HepG2 (cell line): ENCODE measurements around the gene MIS18BP1.

Experiments used
- ATF3 ChIP-seq: sonication (generic); formaldehyde crosslinking; IDR thresholded peaks from 2 replicates; pipeline ENCODE4 v1.4.0; 2020; ENCODE audit warnings: missing genetic modification reagents
- CCDC6 ChIP-seq: sonication (generic); formaldehyde crosslinking; IDR thresholded peaks from 2 replicates; pipeline ENCODE4 v1.8.1; 2022; ENCODE audit warnings: mild to moderate bottlenecking, missing genetic modification reagents, moderate library complexity
- GABPB1 ChIP-seq: IDR thresholded peaks from 2 replicates; pipeline ENCODE4 v1.6.1; 2016; ENCODE audit warnings: mild to moderate bottlenecking, missing genetic modification reagents, moderate library complexity, missing compliant biosample characterization
- POLR2A ChIP-seq, 2 experiments: IDR thresholded peaks; 2 replicates each; pipeline ENCODE4 v1.6.1; 2011; ENCODE audit warnings: low read depth in 2 of 2, low read length in 2 of 2, mild to moderate bottlenecking in 1 of 2, moderate library complexity in 1 of 2; ENCODE audit not compliant: insufficient read depth in 1 of 2
- PRDM10 ChIP-seq: sonication (generic); formaldehyde crosslinking; IDR thresholded peaks from 2 replicates; pipeline ENCODE4 v1.4.0; 2020; ENCODE audit warnings: low read depth, missing genetic modification reagents
- SIN3B ChIP-seq: fragments of 150-350 bp; IDR thresholded peaks from 2 replicates; pipeline ENCODE4 v1.6.1; 2014; ENCODE audit warnings: low read length
- TBP ChIP-seq: sonication (generic); formaldehyde crosslinking; IDR thresholded peaks from 2 replicates; pipeline ENCODE4 v1.5.0; 2020; ENCODE audit warnings: missing genetic modification reagents
- TFAP4 ChIP-seq: sonication (generic); IDR thresholded peaks from 2 replicates; pipeline ENCODE4 v1.6.1; 2016; ENCODE audit warnings: low read depth, borderline replicate concordance
- ZC3H4 ChIP-seq: sonication (generic); formaldehyde crosslinking; IDR thresholded peaks from 2 replicates; pipeline ENCODE4 v1.4.0; 2020; ENCODE audit warnings: missing genetic modification reagents, borderline replicate concordance
- ZFP41 ChIP-seq: sonication (generic); formaldehyde crosslinking; IDR thresholded peaks from 2 replicates; pipeline ENCODE4 v1.4.0; 2020; ENCODE audit warnings: mild to moderate bottlenecking, missing genetic modification reagents, borderline replicate concordance
- TF ChIP-seq, protein P1 (sequence below): sonication (generic); formaldehyde crosslinking; IDR thresholded peaks from 2 replicates; pipeline ENCODE4 v1.8.0; 2022; ENCODE audit warnings: mild to moderate bottlenecking, missing genetic modification reagents
- TF ChIP-seq, protein P2 (sequence below): conservative IDR thresholded peaks from 2 replicates; pipeline ENCODE4 v1.6.1; 2018; ENCODE audit warnings: missing genetic modification reagents

GRCh38 chr14:45222485-45223262, 30.3 kb downstream of the MIS18BP1 start:
- TF ChIP-seq TBP (CRISPR knock-in tag) (no peak), GABPB1 (CRISPR knock-in tag) (no peak), POLR2A (IDR thresholded peaks at IDR 0.05; ENCODE audit: insufficient read depth in 1 of 2, low read depth in 2 of 2, low read length in 2 of 2) (no peak), ZC3H4 (CRISPR knock-in tag) (no peak), ZFP41 (no peak), ATF3 (CRISPR knock-in tag) (no peak), SIN3B (no peak), CCDC6 (CRISPR knock-in tag) (no peak), PRDM10 (CRISPR knock-in tag) (no peak), TFAP4 (no peak)
- TF ChIP-seq, protein P1, sequence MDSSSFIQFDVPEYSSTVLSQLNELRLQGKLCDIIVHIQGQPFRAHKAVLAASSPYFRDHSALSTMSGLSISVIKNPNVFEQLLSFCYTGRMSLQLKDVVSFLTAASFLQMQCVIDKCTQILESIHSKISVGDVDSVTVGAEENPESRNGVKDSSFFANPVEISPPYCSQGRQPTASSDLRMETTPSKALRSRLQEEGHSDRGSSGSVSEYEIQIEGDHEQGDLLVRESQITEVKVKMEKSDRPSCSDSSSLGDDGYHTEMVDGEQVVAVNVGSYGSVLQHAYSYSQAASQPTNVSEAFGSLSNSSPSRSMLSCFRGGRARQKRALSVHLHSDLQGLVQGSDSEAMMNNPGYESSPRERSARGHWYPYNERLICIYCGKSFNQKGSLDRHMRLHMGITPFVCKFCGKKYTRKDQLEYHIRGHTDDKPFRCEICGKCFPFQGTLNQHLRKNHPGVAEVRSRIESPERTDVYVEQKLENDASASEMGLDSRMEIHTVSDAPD: no peak
- TF ChIP-seq, protein P2, sequence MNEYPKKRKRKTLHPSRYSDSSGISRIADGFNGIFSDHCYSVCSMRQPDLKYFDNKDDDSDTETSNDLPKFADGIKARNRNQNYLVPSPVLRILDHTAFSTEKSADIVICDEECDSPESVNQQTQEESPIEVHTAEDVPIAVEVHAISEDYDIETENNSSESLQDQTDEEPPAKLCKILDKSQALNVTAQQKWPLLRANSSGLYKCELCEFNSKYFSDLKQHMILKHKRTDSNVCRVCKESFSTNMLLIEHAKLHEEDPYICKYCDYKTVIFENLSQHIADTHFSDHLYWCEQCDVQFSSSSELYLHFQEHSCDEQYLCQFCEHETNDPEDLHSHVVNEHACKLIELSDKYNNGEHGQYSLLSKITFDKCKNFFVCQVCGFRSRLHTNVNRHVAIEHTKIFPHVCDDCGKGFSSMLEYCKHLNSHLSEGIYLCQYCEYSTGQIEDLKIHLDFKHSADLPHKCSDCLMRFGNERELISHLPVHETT (CRISPR knock-in tag): no peak
